Vagina (tissue), 2 donors: ENCODE data around the gene FAM3A.

Experiments used
- POLR2A ChIP-seq, 2 donors: fragments of 450-650 bp; IDR thresholded peaks; one replicate each; pipeline ENCODE4 v1.6.1; 2017; ENCODE audit warnings: antibody characterized with exemption in 2 of 2, mild to moderate bottlenecking in 2 of 2, moderate library complexity in 2 of 2
- POLR2AphosphoS5 ChIP-seq, 2 donors: sonication (generic); formaldehyde crosslinking; IDR thresholded peaks; one replicate each; pipeline ENCODE4 v1.9.0; 2017; ENCODE audit warnings: antibody characterized with exemption in 2 of 2, mild to moderate bottlenecking in 2 of 2, low read depth in 1 of 2; ENCODE audit not compliant: insufficient read depth in 1 of 2
- TF ChIP-seq, protein P1 (sequence below), 3 experiments: fragments of 450-650 bp in 2 of 3; fragments of 200-600 bp in 1 of 3; sonication (generic) in 1 of 3; IDR thresholded peaks; one replicate each; pipeline ENCODE4 v1.5.1; 2017 to 2019; ENCODE audit warnings: antibody characterized with exemption in 3 of 3, mild to moderate bottlenecking in 2 of 3, moderate library complexity in 2 of 3

DNA sequence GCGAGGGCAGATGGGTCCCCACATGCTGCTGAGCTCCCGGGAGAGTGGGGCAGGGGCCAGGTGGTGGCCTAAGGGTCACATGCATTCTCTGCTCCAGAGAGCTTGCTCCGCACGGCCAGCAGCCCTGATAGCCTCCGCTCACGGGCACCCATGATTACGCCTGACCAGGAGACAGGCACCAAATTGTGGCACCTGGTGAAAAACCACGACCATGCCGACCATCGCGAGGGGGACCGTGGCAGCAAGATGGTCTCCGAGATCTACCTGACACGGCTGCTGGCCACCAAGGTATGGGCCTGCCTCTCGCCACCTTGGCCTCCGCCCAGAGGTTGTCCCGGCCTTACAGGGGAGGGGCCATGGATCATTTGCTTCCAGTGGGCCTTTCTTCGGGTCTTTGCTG lies 46.2 kb downstream of the FAM3A start:
- TF ChIP-seq POLR2A (IDR thresholded peaks at IDR 0.05): no peak
- TF ChIP-seq, protein P1, sequence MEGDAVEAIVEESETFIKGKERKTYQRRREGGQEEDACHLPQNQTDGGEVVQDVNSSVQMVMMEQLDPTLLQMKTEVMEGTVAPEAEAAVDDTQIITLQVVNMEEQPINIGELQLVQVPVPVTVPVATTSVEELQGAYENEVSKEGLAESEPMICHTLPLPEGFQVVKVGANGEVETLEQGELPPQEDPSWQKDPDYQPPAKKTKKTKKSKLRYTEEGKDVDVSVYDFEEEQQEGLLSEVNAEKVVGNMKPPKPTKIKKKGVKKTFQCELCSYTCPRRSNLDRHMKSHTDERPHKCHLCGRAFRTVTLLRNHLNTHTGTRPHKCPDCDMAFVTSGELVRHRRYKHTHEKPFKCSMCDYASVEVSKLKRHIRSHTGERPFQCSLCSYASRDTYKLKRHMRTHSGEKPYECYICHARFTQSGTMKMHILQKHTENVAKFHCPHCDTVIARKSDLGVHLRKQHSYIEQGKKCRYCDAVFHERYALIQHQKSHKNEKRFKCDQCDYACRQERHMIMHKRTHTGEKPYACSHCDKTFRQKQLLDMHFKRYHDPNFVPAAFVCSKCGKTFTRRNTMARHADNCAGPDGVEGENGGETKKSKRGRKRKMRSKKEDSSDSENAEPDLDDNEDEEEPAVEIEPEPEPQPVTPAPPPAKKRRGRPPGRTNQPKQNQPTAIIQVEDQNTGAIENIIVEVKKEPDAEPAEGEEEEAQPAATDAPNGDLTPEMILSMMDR (IDR thresholded peaks at IDR 0.05): no peak
- no peak for TF ChIP-seq POLR2AphosphoS5 (IDR thresholded peaks at IDR 0.05; ENCODE audit: insufficient read depth in 1 of 2, low read depth in 1 of 2)
